ENCODE results near the gene MYL1. TPM values are rescaled to one million over a fixed set of nuclear protein-coding genes. Genes with fewer than 3 reads are reported as not detected.

Gene MYL1
- polyA plus RNA-seq, result not detected

DNA sequence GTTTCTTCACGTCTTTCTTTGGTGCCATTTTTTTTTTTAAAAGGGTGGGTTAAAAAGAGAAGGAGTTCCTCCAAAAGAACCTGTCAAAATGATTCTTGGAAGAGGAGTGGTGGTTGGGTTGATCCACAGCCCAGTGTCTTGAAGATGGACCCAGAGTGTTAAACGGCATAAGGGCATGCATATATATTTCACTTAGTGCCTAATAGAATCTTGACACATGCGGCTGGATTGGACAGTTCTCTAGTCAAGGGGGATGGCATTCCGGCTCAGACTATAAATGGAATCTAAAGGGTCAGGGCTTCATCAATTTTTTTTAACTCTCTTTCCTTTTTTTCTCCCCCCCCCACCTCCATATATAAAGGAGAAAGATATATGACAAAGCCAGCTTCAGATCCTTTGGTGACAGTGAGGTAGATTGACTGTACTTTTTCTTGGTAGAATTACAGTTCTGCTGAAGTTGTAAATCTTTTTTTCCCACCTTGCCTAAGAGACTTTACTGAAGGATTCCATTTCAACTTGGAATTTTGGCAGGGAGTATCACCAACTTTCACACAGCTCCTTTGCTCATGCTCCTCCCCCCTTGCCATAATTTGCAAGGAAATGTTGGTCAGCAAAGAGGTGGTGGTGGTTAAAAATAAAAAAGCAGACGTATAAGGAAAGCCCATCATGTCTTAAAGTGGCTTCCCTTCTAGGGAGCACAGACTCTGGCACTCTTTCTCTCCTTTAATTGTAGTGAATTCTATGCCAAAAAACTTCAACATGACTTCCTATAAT lies at the start of gene MYL1:
Gene MYL1 (minus strand): TSS at position 160 of the 774 bp plus-strand sequence. CDS start 132 bp downstream, at position 28.
- Mint-ChIP-seq H3K27ac (no peak within 1 kb of the TSS), H3K27me3 (ENCODE audit: low read depth in 3 of 3) (peaks cover 0 to 2% (median 0%) of the 10 kb centered on the region in 3 donors), H3K36me3 (no peaks in the 10 kb centered on the region), H3K4me3 (no peak within 1 kb of the TSS), H3K4me1 (no peaks in the 10 kb centered on the region), H3K9me3 (peaks cover 0 to 1% (median 0%) of the 10 kb centered on the region in 6 donors)
- DNase-seq, result no peak

- no peak for DNase-seq
- peaks cover 0 to 1% (median 0%) of the 10 kb centered on the region in 3 donors for H3K27me3 Mint-ChIP-seq (ENCODE audit: low read depth in 3 of 3)
- H3K9me3 Mint-ChIP-seq, result peaks cover 0 to 8% (median 6%) of the 10 kb centered on the region in 6 donors
- no peaks in the 10 kb centered on the region for H3K36me3 Mint-ChIP-seq
- H3K4me1 Mint-ChIP-seq, result no peaks in the 10 kb centered on the region
- no peak overlapping the region for H3K27ac Mint-ChIP-seq
- H3K4me3 Mint-ChIP-seq, result no peak overlapping the region
Measured at GRCh38 chr2:210363876-210364275, 48.9 kb upstream of the MYL1 start.

DNA sequence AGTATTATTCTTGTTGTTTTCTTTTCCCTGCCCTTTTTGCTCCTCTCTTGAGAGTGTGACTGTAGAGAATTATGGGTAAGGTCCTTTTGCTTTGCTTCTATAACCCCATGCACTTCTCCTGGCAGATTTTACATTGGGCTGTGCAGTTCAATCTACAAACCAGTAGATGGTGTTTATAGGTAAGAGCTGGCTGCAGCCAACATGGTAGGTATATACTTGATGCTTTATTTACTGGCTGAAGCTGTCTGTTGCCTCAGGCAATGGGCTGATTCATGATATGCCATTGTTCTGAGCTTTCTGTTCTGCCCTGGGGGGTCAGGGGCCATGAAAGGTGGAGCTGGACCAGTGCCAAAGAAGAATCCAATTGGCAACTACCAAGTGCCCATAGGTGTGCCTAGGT lies 48.3 kb upstream of the MYL1 start:
- no peak for DNase-seq
- H3K4me1 Mint-ChIP-seq, result no peaks in the 10 kb centered on the region
- peaks cover 0 to 8% (median 6%) of the 10 kb centered on the region in 6 donors for H3K9me3 Mint-ChIP-seq
- H3K27me3 Mint-ChIP-seq (ENCODE audit: low read depth in 3 of 3), result peaks cover 0 to 1% (median 1%) of the 10 kb centered on the region in 3 donors
- H3K27ac Mint-ChIP-seq, result no peak overlapping the region
- H3K36me3 Mint-ChIP-seq, result no peaks in the 10 kb centered on the region
- no peak overlapping the region for H3K4me3 Mint-ChIP-seq

- Mint-ChIP-seq H3K36me3 (no peaks in the 10 kb centered on the region), H3K4me3 (no peak overlapping the region), H3K27ac (no peak overlapping the region), H3K27me3 (ENCODE audit: low read depth in 3 of 3) (peaks cover 0 to 2% (median 2%) of the 10 kb centered on the region in 3 donors), H3K9me3 (peaks cover 0 to 10% (median 6%) of the 10 kb centered on the region in 6 donors), H3K4me1 (no peaks in the 10 kb centered on the region)
- DNase-seq, result no peak
Measured at GRCh38 chr2:210360412-210360811, 45.4 kb upstream of the MYL1 start.

DNA sequence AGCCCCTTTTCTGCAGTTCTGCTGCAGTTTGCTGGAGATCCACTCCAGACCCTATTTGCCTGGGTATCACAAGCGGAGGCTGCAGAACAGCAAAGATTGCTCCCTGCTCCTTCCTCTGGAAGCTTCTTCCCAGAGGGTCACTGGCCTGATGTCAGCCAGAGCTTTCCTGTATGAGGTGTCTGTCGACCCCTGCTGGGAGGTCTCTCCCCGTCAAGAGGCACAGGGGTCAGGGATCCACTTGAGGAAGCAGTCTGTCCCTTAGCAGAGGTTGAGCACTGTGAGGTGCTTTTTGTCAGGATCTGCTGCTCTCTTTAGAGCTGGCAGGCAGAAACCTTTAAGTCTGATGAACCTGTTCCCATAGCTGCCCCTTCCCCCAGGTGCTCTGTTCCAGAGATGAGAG lies 42.0 kb upstream of the MYL1 start:
- DNase-seq, result no peak
- Mint-ChIP-seq H3K4me3 (no peak overlapping the region), H3K27ac (no peak overlapping the region), H3K9me3 (peaks cover 0 to 13% (median 6%) of the 10 kb centered on the region in 6 donors), H3K36me3 (no peaks in the 10 kb centered on the region), H3K27me3 (ENCODE audit: low read depth in 3 of 3) (peaks cover 0 to 2% (median 2%) of the 10 kb centered on the region in 3 donors), H3K4me1 (no peaks in the 10 kb centered on the region)

- Mint-ChIP-seq H3K27ac (no peak overlapping the region), H3K4me1 (no peaks in the 10 kb centered on the region), H3K9me3 (peaks cover 0 to 19% (median 7%) of the 10 kb centered on the region in 6 donors), H3K36me3 (no peaks in the 10 kb centered on the region), H3K4me3 (no peak overlapping the region), H3K27me3 (ENCODE audit: low read depth in 3 of 3) (peaks cover 0 to 6% (median 0%) of the 10 kb centered on the region in 3 donors)
- DNase-seq, result no peak
Measured at GRCh38 chr2:210337159-210337558, 22.2 kb upstream of the MYL1 start.

DNA sequence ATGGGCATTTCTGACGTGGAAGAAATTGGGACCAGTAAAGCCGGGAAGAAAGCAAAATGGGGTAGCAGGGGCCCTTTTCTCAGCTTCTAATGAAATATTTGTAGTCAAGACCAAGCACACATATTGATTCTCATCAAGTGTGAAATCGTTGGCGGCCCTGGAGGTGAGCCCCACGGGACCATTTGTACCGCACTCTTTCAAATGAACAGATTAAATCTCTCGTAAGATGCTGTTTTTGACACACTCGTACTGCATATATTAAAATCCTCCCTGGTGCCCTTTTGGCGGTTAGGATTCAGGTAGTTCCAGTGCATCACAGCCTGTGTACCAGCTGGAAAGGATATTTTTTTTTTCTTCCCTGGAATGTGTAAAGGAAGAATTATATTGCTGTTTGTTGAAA lies 9.9 kb upstream of the MYL1 start:
- Mint-ChIP-seq H3K27me3 (ENCODE audit: low read depth in 3 of 3) (peaks cover 0 to 1% (median 0%) of the 10 kb centered on the region in 3 donors), H3K4me3 (no peak overlapping the region), H3K4me1 (no peaks in the 10 kb centered on the region), H3K36me3 (no peaks in the 10 kb centered on the region), H3K9me3 (peaks cover 0 to 7% (median 3%) of the 10 kb centered on the region in 6 donors), H3K27ac (no peak overlapping the region)
- no peak for DNase-seq

- H3K4me1 Mint-ChIP-seq, result no peaks in the 10 kb centered on the region
- no peak overlapping the region for H3K4me3 Mint-ChIP-seq
- peaks cover 0 to 1% (median under 1%) of the 10 kb centered on the region in 3 donors for H3K27me3 Mint-ChIP-seq (ENCODE audit: low read depth in 3 of 3)
Measured at GRCh38 chr2:210324458-210324857, 9.5 kb upstream of the MYL1 start.

GRCh38 chr2:210323003-210323402 lies 8.0 kb upstream of the MYL1 start:
- peaks cover 0 to 2% (median 1%) of the 10 kb centered on the region in 3 donors for H3K27me3 Mint-ChIP-seq (ENCODE audit: low read depth in 3 of 3)
- H3K9me3 Mint-ChIP-seq, result peaks cover 0 to 7% (median 2%) of the 10 kb centered on the region in 6 donors
- no peak overlapping the region for H3K27ac Mint-ChIP-seq
- DNase-seq, result no peak
- no peaks in the 10 kb centered on the region for H3K4me1 Mint-ChIP-seq
- H3K36me3 Mint-ChIP-seq, result no peaks in the 10 kb centered on the region
- H3K4me3 Mint-ChIP-seq, result no peak overlapping the region

More at GRCh38 chr2:210324458-210324857, 9.5 kb upstream of the MYL1 start:
- Mint-ChIP-seq H3K36me3 (no peaks in the 10 kb centered on the region), H3K9me3 (peaks cover 0 to 7% (median 2%) of the 10 kb centered on the region in 6 donors), H3K27ac (no peak overlapping the region)
- DNase-seq, result no peak

DNA sequence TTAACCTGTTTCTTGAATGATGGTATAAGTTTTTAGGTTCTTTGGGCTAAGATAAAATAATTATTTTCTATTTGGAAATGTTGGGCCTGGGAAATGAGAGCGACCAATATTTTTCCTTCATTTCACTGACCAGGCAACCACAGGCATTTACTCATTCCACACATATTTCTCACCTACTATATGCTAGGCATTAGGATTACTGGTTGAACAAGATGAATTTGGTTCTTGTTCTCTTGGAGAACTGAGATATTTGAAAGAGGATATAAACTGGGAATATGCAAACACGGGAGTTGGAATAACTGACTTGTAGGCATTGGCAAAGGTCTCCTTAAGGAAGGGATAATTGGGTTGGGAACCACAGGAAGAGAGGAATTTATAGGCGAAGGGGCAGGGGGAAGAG lies 3.9 kb upstream of the MYL1 start:
- no peaks in the 10 kb centered on the region for H3K4me1 Mint-ChIP-seq
- no peaks in the 10 kb centered on the region for H3K36me3 Mint-ChIP-seq
- H3K9me3 Mint-ChIP-seq, result peaks cover 0 to 4% (median under 1%) of the 10 kb centered on the region in 6 donors
- H3K27me3 Mint-ChIP-seq (ENCODE audit: low read depth in 3 of 3), result peaks cover 0 to 2% (median 1%) of the 10 kb centered on the region in 3 donors
- H3K27ac Mint-ChIP-seq, result no peak overlapping the region
- H3K4me3 Mint-ChIP-seq, result no peak overlapping the region
- no peak for DNase-seq

DNA sequence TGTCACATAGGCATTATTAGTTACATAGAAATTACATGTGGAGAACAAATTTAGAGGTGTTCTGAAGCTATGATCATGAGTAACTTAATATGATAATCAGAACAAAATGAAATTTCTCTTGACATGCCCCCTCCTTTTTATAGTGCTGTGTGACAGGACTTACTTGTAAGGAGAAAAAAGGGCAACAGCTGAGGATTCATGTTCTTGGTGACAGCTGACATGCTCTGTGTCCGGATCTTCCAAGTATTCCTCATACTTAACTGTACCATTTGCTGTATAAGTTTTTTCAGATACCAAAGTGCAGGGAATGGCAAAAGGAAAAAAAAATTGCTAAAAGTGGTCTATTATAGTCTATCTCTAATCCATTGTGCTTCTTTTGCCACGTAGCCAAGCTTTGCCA lies 3.5 kb upstream of the MYL1 start:
- Mint-ChIP-seq H3K36me3 (no peaks in the 10 kb centered on the region), H3K4me1 (no peaks in the 10 kb centered on the region), H3K27me3 (ENCODE audit: low read depth in 3 of 3) (peaks cover 0 to 2% (median 1%) of the 10 kb centered on the region in 3 donors), H3K27ac (no peak overlapping the region), H3K4me3 (no peak overlapping the region), H3K9me3 (peaks cover 0 to 4% (median 0%) of the 10 kb centered on the region in 6 donors)
- DNase-seq, result no peak

DNA sequence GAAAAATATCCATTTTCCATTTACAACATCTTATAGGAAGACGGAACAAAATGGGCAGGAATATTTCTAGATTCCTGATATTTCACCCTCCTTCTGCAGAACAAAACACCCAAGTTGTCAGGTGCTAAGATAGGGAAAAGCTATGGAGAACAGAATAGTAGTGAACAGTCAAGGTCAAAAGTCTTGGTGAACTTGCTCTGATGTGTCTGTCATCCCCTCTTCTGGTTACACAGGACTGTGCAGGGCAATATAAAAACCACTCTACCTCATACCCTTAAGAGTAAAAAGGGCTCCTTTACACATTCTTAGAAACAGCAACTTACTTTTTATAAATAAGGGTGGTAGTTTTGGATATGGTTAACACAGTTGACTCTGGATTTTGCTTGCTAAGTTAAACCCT lies 4.4 kb downstream of the MYL1 start:
- no peaks in the 10 kb centered on the region for H3K4me1 Mint-ChIP-seq
- no peak overlapping the region for H3K27ac Mint-ChIP-seq
- H3K4me3 Mint-ChIP-seq, result no peak overlapping the region
- H3K27me3 Mint-ChIP-seq (ENCODE audit: low read depth in 3 of 3), result peaks cover 0 to 2% (median 0%) of the 10 kb centered on the region in 3 donors
- DNase-seq, result no peak
- peaks cover 0 to 8% (median 1%) of the 10 kb centered on the region in 6 donors for H3K9me3 Mint-ChIP-seq
- no peaks in the 10 kb centered on the region for H3K36me3 Mint-ChIP-seq

DNA sequence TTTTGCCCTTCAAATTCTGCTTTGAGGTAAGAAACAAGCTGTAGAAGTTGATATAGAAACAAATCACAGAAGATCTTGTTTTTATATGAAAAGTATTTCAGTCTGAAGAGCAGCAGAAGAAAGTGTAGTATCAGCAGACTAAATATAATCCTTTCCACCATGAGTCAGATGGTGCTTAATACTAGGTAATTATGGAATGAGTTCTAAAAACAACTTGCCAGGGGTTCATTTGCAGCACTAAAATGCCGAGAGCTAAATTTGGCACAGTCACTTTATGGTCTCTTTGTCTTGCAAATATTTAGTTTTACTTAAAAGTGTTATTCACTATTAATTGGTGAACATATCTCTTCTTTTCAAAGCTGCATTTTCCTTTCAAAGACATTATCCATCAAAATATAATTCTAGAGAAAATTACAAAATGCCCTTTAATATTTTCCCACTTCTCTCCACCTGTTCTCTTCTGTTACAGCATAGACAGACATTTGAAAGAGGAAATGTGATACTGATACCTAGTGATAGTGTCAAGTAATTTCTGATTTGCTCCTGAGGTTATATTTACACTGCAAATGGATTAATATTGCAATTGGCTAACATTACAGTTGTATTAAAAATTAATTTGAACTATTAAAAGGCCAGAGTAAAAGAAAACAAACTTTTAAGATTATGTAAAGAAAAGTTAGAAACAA lies 5.3 kb downstream of the MYL1 start:
- Mint-ChIP-seq H3K4me1 (no peaks in the 10 kb centered on the region), H3K27ac (no peak overlapping the region), H3K4me3 (no peak overlapping the region), H3K27me3 (ENCODE audit: low read depth in 3 of 3) (peaks cover 0 to 2% (median 0%) of the 10 kb centered on the region in 3 donors), H3K9me3 (peaks cover 0 to 8% (median 1%) of the 10 kb centered on the region in 6 donors), H3K36me3 (no peaks in the 10 kb centered on the region)
- DNase-seq, result no peak

DNA sequence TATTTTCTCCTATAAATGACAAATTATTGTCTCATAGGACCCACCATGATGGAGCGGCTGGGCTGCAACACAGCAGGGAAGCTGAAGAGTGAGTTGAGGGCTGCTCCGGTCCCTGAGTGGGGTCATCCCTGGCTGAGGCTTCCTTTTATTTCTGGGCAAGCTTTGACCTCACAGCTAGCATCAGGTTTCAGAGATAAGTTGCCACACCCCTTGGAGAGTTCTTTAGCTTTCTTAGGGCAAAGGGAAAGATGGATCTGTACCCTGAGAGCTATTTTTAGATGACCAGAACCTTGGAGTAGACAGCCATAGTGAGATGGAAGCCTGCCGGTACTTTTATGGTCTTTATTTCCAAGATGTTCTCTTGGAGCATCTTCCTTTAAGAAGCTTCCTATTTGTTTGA lies 11.5 kb downstream of the MYL1 start:
- no peak for DNase-seq
- peaks cover 0 to 8% (median 4%) of the 10 kb centered on the region in 6 donors for H3K9me3 Mint-ChIP-seq
- peaks cover 0 to 2% (median 0%) of the 10 kb centered on the region in 3 donors for H3K27me3 Mint-ChIP-seq (ENCODE audit: low read depth in 3 of 3)
- no peak overlapping the region for H3K4me3 Mint-ChIP-seq
- H3K4me1 Mint-ChIP-seq, result no peaks in the 10 kb centered on the region
- H3K27ac Mint-ChIP-seq, result no peak overlapping the region
- H3K36me3 Mint-ChIP-seq, result no peaks in the 10 kb centered on the region
